PC-3 (cell line): Measurements from ENCODE around the gene LAMTOR2. TPM values are rescaled to one million over a fixed set of nuclear protein-coding genes. Genes with fewer than 3 reads are reported as not detected.
"Not testable (repeated sequence)": the region's sequence is repeated elsewhere in the genome, so short reads cannot be mapped to it uniquely, and the experiment has no call there.

ENCODE experiments used
- ATAC-seq: fragments of 200-7000 bp; cut with Tn5 transposase; 2 replicates; pipeline ENCODE4 v1.9.1; 2020; ENCODE audit warnings: mild to moderate bottlenecking, moderate library complexity
- BruUV-seq: library from RNA; stranded (reverse); fragments of 400-500 nt; replicated peaks from 2 replicates; lab custom pipeline; 2021; lab: Mats Ljungman, UMichigan
- CTCF ChIA-PET: fragments of 300-600 bp; sonication (Branson Sonifier 250); formaldehyde crosslinking; loops from one replicate; lab custom pipeline; 2022; ENCODE audit warnings: antibody characterized with exemption; lab: Charles Lee
- POLR2A ChIA-PET: fragments of 300-600 bp; sonication (Branson Sonifier 250); formaldehyde crosslinking; loops from one replicate; lab custom pipeline; 2022; ENCODE audit warnings: antibody characterized with exemption; ENCODE audit not compliant: unreplicated experiment; lab: Charles Lee
- DNase-seq: peaks from one replicate; pipeline ENCODE4 v3.0.0-alpha.2; 2015
- H2AFZ ChIP-seq: fragments of 300-600 bp; sonication (generic); 2 replicates; pipeline ENCODE4 v1.6.0; 2016; ENCODE audit warnings: antibody characterized with exemption, low read length
- H3F3A ChIP-seq: fragments of 300-600 bp; sonication (generic); one replicate; pipeline ENCODE4 v1.6.0; 2017; ENCODE audit warnings: antibody characterized with exemption, low read length, control low read depth, mild to moderate bottlenecking; ENCODE audit not compliant: unreplicated experiment
- H3K27ac ChIP-seq: fragments of 300-600 bp; sonication (generic); 2 replicates; pipeline ENCODE4 v1.5.1; 2016; ENCODE audit warnings: mild to moderate bottlenecking, low read length
- H3K27me3 ChIP-seq: fragments of 300-600 bp; sonication (generic); 2 replicates; pipeline ENCODE4 v1.6.1; 2016; ENCODE audit warnings: low read length, mixed read lengths
- H3K36me3 ChIP-seq: fragments of 300-600 bp; sonication (generic); 2 replicates; pipeline ENCODE4 v1.6.1; 2016; ENCODE audit warnings: low read depth, mixed run types, low read length, mixed read lengths
- H3K4me1 ChIP-seq: fragments of 300-600 bp; sonication (generic); 2 replicates; pipeline ENCODE4 v1.5.1; 2016; ENCODE audit warnings: low read length; ENCODE audit not compliant: insufficient read depth
- H3K4me2 ChIP-seq: fragments of 300-600 bp; sonication (generic); 2 replicates; pipeline ENCODE4 v1.6.0; 2016; ENCODE audit warnings: low read length
- H3K4me3 ChIP-seq: fragments of 300-600 bp; sonication (generic); 2 replicates; pipeline ENCODE4 v1.5.1; 2016; ENCODE audit warnings: mild to moderate bottlenecking, low read length, mixed read lengths
- H3K79me2 ChIP-seq: fragments of 300-600 bp; sonication (generic); 2 replicates; pipeline ENCODE4 v1.6.1; 2017; ENCODE audit warnings: low read length, mixed read lengths
- H3K9ac ChIP-seq: fragments of 300-600 bp; sonication (generic); 2 replicates; pipeline ENCODE4 v1.6.0; 2016; ENCODE audit warnings: mild to moderate bottlenecking, low read length
- H3K9me2 ChIP-seq: fragments of 300-600 bp; sonication (generic); replicated peaks from 2 replicates; pipeline ENCODE4 v1.6.1; 2016; ENCODE audit warnings: mixed run types, low read length, mixed read lengths
- H3K9me3 ChIP-seq: fragments of 300-600 bp; sonication (generic); 2 replicates; pipeline ENCODE4 v1.6.1; 2016; ENCODE audit warnings: low read length, mixed read lengths
- H4K20me1 ChIP-seq: fragments of 300-600 bp; sonication (generic); 2 replicates; pipeline ENCODE4 v1.6.1; 2016; ENCODE audit warnings: low read length, mixed read lengths
- EZH2 ChIP-seq: fragments of 300-600 bp; sonication (generic); IDR thresholded peaks from one replicate; pipeline ENCODE4 v1.6.1; 2017; ENCODE audit warnings: antibody characterized with exemption, mild to moderate bottlenecking, low read length; ENCODE audit not compliant: unreplicated experiment
- EZH2phosphoT487 ChIP-seq: fragments of 300-600 bp; sonication (generic); IDR thresholded peaks from 2 replicates; pipeline ENCODE4 v1.6.1; 2018; ENCODE audit warnings: mild to moderate bottlenecking, antibody characterized with exemption, low read length, borderline replicate concordance
- intact Hi-C: fragments of 100-400 bp; cut with micrococcal nuclease; formaldehyde crosslinking; loops from 2 replicates; pipeline ENCODE4 v1.9.0; 2023
- total RNA-seq: library from RNA; depleted of rRNA; stranded (reverse); fragments of >200 nt; gene quantifications from 2 replicates; pipeline ENCODE4 v1.2.3, GENCODE V29; 2014
- TF ChIP-seq, protein P1 (sequence below): fragments of 300-600 bp; sonication (generic); conservative IDR thresholded peaks from 2 replicates; pipeline ENCODE4 v1.5.1; 2017; ENCODE audit warnings: antibody characterized with exemption, low read depth, mild to moderate bottlenecking, low read length

Gene LAMTOR2
- total RNA-seq, 1 experiment from 2014 or later: 130 TPM

- ChIA-PET CTCF (no interaction called here), POLR2A (no interaction called here)
- no peaks in the 10 kb centered on the region for H3K9me2 ChIP-seq
- intact Hi-C loops: loop anchor here (5.0 kb wide), 1 partner anchor 67 kb away; no protein-coding TSS in a partner anchor
- no peak for DNase-seq
- H3K27ac ChIP-seq: no peak overlapping the region
- H2AFZ ChIP-seq: no peak overlapping the region
- no peaks in the 10 kb centered on the region for H3K27me3 ChIP-seq
- no peak overlapping the region for H3K4me2 ChIP-seq
- H3K79me2 ChIP-seq: no peaks in the 10 kb centered on the region
- no peaks in the 10 kb centered on the region; the same call in 1 of the 2 replicates for H3K4me1 ChIP-seq
- H3K4me3 ChIP-seq: no peak overlapping the region
- H4K20me1 ChIP-seq: no peaks in the 10 kb centered on the region
- H3K9ac ChIP-seq: no peak overlapping the region
- H3K36me3 ChIP-seq: no peaks in the 10 kb centered on the region
- no peak for ATAC-seq
- no TSS peak for BruUV-seq
- TF ChIP-seq, protein P1, sequence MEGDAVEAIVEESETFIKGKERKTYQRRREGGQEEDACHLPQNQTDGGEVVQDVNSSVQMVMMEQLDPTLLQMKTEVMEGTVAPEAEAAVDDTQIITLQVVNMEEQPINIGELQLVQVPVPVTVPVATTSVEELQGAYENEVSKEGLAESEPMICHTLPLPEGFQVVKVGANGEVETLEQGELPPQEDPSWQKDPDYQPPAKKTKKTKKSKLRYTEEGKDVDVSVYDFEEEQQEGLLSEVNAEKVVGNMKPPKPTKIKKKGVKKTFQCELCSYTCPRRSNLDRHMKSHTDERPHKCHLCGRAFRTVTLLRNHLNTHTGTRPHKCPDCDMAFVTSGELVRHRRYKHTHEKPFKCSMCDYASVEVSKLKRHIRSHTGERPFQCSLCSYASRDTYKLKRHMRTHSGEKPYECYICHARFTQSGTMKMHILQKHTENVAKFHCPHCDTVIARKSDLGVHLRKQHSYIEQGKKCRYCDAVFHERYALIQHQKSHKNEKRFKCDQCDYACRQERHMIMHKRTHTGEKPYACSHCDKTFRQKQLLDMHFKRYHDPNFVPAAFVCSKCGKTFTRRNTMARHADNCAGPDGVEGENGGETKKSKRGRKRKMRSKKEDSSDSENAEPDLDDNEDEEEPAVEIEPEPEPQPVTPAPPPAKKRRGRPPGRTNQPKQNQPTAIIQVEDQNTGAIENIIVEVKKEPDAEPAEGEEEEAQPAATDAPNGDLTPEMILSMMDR: no peak
- TF ChIP-seq EZH2phosphoT487 (no peak), EZH2 (no peak)
- H3K9me3 ChIP-seq: no peaks in the 10 kb centered on the region
- peaks cover 3% of the 10 kb centered on the region for H3F3A ChIP-seq
These were observed 15.2 kb downstream of the LAMTOR2 start for GRCh38 chr1:156069490-156070455.

- Histone ChIP-seq H3K79me2 (no peaks in the 10 kb centered on the region), H3K9ac (no peak overlapping the region), H3K4me1 (no peaks in the 10 kb centered on the region; the same call in 1 of the 2 replicates), H3K36me3 (no peaks in the 10 kb centered on the region; the same call in 1 of the 2 replicates), H3K9me3 (no peaks in the 10 kb centered on the region), H3K9me2 (no peaks in the 10 kb centered on the region), H4K20me1 (no peaks in the 10 kb centered on the region), H3K4me3 (no peak overlapping the region), H2AFZ (no peak overlapping the region), H3K4me2 (no peak overlapping the region), H3K27me3 (no peaks in the 10 kb centered on the region), H3F3A (peaks cover 3% of the 10 kb centered on the region), H3K27ac (no peak overlapping the region)
- intact Hi-C loops: no loop called here
- DNase-seq (no peak), ATAC-seq (no peak)
- TF ChIP-seq, protein P1: no peak
- TF ChIP-seq EZH2 (no peak), EZH2phosphoT487 (no peak)
- ChIA-PET CTCF (no interaction called here), POLR2A (no interaction called here)
- no TSS peak for BruUV-seq
These were observed 16.0 kb downstream of the LAMTOR2 start for GRCh38 chr1:156070548-156070947.

DNA sequence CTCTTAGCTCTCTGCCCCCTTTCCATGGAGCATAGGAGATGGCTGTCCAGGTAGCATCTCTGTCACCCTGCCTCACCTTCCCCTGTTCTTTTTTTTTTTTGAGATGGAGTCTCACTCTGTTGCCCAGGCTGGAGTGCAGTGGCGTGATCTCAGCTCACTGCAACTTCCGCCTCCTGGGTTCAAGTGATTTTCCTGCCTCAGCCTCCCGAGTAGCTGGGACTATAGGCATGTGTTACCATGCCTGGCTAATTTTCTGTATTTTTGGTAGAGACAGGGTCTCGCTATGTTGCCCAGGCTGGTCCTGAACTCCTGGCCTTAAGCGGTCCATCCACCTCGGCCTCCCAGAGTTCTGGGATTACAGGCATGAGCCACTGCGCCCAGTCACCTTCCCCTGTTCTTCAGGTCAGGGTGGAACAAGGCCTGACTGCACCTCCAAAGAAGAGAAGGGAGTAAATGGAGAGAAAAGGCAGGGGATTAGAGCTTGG lies 16.8 kb downstream of the LAMTOR2 start:
- H3K9me3 ChIP-seq, H3K36me3 ChIP-seq, H4K20me1 ChIP-seq, H3K4me1 ChIP-seq, intact Hi-C loops, H3K27ac ChIP-seq, CTCF ChIA-PET, H3K9me2 ChIP-seq, H3F3A ChIP-seq, H3K4me2 ChIP-seq, H3K9ac ChIP-seq, BruUV-seq, DNase-seq, ATAC-seq, H2AFZ ChIP-seq, H3K79me2 ChIP-seq, POLR2A ChIA-PET, H3K4me3 ChIP-seq, H3K27me3 ChIP-seq: not testable (repeated sequence)
